Activated naive CD8-positive, alpha-beta T cell treated with anti-CD3 and anti-CD28 coated beads, Interleukin-2, amount 50 U/mL, for 24 hours (primary cell): ENCODE data around the gene BANP.
"Not testable (repeated sequence)": the region's sequence is repeated elsewhere in the genome, so short reads cannot be mapped to it uniquely, and the experiment has no call there.

ENCODE experiments used
- ATAC-seq: fragments of 150-1000 bp; cut with Tn5 transposase; one replicate; pipeline ENCODE4 v1.10.0; 2021
- DNase-seq: peaks from one replicate; pipeline ENCODE4 v3.0.0; 2021
- H3K27ac Mint-ChIP-seq: one replicate; pipeline ENCODE4 v1.8.0; 2021; ENCODE audit warnings: mild to moderate bottlenecking, mixed read lengths
- H3K27me3 Mint-ChIP-seq: one replicate; pipeline ENCODE4 v1.8.0; 2021; ENCODE audit warnings: mixed read lengths
- H3K36me3 Mint-ChIP-seq: one replicate; pipeline ENCODE4 v1.8.0; 2021; ENCODE audit warnings: low read depth, mixed read lengths
- H3K4me1 Mint-ChIP-seq: one replicate; pipeline ENCODE4 v1.8.0; 2021; ENCODE audit warnings: mixed read lengths
- H3K4me3 Mint-ChIP-seq: one replicate; pipeline ENCODE4 v1.8.0; 2021; ENCODE audit warnings: mild to moderate bottlenecking, moderate library complexity, mixed read lengths
- H3K9me3 Mint-ChIP-seq: one replicate; pipeline ENCODE4 v1.8.0; 2021; ENCODE audit warnings: mixed read lengths

The BANP gene, protein sequence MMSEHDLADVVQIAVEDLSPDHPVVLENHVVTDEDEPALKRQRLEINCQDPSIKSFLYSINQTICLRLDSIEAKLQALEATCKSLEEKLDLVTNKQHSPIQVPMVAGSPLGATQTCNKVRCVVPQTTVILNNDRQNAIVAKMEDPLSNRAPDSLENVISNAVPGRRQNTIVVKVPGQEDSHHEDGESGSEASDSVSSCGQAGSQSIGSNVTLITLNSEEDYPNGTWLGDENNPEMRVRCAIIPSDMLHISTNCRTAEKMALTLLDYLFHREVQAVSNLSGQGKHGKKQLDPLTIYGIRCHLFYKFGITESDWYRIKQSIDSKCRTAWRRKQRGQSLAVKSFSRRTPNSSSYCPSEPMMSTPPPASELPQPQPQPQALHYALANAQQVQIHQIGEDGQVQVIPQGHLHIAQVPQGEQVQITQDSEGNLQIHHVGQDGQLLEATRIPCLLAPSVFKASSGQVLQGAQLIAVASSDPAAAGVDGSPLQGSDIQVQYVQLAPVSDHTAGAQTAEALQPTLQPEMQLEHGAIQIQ

DNA sequence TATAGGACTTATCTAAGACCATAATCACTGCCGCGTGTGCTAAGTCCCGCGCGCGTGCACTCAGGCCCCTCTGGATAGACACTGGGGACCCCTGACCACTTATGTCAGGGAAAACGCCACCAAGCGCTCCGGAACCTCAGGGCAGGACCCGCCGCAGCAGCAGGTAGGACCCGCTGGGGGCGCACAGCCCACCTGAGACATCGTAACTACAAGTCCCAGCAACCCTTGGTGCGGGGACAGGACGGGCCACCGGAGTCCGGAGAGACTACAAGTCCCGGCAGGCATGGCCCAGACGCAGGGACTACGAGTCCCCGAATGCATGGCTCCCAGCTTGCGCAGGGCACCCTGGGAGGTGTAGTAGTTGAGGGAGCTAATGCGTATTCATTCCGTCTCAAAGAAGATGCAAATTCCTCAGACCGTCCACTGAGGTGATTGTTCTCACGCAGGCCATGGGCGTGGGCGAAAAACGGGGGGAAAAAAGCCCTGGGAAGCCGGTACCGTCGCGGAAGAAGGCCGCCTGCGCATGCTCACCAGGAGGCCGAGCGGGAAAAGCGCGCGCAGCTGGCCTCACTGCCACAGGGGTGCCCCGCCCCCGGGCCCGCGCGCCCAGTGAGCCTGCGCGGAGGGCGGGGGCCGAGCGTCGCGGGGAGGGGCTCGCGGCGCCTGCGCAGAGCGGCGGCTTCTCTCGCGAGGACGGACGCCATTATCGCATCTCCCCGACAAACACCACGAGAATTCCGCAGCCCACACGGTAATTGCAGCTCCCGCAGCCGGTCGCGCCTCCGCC lies at the start of gene BANP:
Gene BANP, plus strand, starts transcription at position 670 of the 787 bp plus-strand sequence. CDS start 23,682 bp downstream, outside the sequence.
- peak within 1 kb of the TSS; percentile 100 for H3K27ac Mint-ChIP-seq
- peaks cover 2% of the 10 kb centered on the region for H3K27me3 Mint-ChIP-seq
- H3K36me3 Mint-ChIP-seq: peaks cover 15% of the 10 kb centered on the region
- peak; percentile 96 for DNase-seq
- peak within 1 kb of the TSS; percentile 98 for H3K4me3 Mint-ChIP-seq
- no peaks in the 10 kb centered on the region for H3K9me3 Mint-ChIP-seq
- H3K4me1 Mint-ChIP-seq: peaks cover 58% of the 10 kb centered on the region
- ATAC-seq: peak; percentile 98

DNA sequence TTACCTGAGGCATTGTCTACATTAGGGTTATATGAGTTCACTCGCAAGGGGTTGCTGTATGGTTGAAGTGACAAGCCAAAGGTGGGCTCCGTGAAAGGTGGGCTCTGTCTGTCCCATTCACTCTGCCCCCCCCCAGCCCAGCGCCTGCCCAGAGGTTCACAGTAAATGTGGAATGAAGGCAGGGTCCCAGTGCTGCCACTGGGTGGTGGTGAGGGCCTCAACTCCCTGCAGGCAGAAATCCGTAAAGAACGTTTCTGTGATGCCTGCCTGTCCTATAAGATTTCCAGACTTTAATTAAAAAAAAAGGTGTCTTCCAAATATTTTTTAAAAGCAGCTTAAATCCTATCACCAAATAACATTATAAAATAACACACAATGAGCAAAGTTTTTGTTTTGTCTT lies 46.3 kb upstream of the BANP start:
- H3K4me1 Mint-ChIP-seq: peaks cover 33% of the 10 kb centered on the region
- H3K4me3 Mint-ChIP-seq, H3K27ac Mint-ChIP-seq, H3K9me3 Mint-ChIP-seq, H3K27me3 Mint-ChIP-seq, ATAC-seq, H3K36me3 Mint-ChIP-seq, DNase-seq: not testable (repeated sequence)

DNA sequence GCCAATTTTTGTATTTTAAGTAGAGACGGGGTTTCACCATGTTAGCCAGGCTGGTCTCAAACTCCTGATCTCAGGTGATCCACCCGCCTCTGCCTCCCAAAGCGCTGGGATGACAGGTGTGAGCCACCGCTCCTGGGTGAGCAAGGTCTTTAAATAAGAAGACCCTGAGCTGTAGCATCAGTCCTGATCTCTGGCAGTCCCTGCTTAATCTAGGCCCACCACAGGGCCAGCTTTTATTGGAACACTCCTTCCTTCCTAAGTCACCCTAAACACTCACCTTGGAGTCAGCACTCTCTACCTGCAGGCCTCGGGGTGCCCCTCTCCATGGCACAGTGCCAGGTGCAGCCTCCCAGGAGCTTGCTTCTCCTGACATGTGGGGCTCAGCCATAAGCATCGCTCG lies 45.7 kb upstream of the BANP start:
- H3K9me3 Mint-ChIP-seq, H3K27ac Mint-ChIP-seq: not testable (repeated sequence)

DNA sequence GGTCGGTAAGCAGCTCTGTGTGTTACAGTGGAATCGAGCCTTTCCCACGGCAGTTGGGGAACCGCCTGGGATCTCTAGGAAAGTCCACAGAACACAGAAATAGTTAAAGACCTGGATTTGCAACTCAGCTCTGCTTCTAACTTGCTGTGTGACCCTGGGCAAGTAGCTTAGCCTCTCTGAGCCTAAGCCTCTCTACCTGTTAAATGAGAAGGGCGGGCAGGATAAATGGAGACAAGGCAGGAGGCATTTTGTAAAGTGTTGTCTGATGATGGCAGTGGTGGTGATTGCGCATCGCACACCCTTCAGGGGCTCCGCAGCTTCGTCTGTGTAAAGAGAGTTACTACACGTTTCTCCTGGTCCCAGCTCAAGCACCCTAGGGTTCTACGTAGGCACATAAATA lies 43.1 kb upstream of the BANP start:
- not testable (repeated sequence) for ATAC-seq, H3K27ac Mint-ChIP-seq, H3K27me3 Mint-ChIP-seq, H3K4me3 Mint-ChIP-seq, H3K36me3 Mint-ChIP-seq, DNase-seq, H3K9me3 Mint-ChIP-seq
- H3K4me1 Mint-ChIP-seq: peaks cover 23% of the 10 kb centered on the region

More for the DNA sequence above, 45.7 kb upstream of the BANP start:
- ATAC-seq, H3K27me3 Mint-ChIP-seq, H3K36me3 Mint-ChIP-seq, H3K4me3 Mint-ChIP-seq, DNase-seq: not testable (repeated sequence)
- H3K4me1 Mint-ChIP-seq: peaks cover 30% of the 10 kb centered on the region

DNA sequence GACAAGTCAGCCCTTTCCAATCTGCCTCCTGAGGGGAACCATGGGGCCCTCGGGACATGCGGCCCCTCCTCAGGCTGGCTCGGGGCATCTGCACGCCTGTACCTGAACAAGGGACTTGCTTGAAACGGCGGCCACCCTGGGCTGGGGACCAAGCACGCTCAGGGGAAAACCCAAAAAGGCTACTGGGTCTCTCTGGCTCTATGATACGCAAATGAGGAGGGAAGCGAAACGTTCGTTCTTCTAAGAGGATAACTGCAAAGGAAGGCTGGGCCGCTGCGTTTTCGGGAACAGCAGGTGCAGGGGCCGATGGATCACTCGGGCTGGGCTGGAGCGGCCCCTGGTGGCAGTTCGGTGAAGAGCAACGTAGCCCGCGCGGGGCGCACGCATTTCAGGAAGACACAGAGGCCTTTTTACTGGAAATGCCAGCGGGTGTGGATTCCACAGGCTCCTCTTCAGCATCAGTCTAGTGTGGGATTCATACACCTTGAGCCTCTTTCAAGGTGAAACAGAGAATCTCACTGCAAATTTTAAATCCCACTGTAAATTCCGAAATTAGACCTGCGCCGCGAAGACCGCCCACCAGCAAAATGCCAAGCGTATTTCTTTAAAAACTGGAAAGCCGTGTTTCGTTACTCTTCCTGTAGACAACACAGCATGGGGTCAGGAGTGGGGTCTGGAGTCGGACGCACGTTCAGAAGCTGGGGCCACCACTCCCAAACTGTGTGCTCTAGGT lies 41.9 kb upstream of the BANP start:
- peak; percentile 96 for ATAC-seq
- Mint-ChIP-seq H3K4me1 (peaks cover 18% of the 10 kb centered on the region), H3K4me3 (peak overlapping the region; percentile 3), H3K27ac (peak overlapping the region; percentile 84)
- not testable (repeated sequence) for H3K36me3 Mint-ChIP-seq, H3K9me3 Mint-ChIP-seq, H3K27me3 Mint-ChIP-seq
- peak; percentile 93 for DNase-seq

DNA sequence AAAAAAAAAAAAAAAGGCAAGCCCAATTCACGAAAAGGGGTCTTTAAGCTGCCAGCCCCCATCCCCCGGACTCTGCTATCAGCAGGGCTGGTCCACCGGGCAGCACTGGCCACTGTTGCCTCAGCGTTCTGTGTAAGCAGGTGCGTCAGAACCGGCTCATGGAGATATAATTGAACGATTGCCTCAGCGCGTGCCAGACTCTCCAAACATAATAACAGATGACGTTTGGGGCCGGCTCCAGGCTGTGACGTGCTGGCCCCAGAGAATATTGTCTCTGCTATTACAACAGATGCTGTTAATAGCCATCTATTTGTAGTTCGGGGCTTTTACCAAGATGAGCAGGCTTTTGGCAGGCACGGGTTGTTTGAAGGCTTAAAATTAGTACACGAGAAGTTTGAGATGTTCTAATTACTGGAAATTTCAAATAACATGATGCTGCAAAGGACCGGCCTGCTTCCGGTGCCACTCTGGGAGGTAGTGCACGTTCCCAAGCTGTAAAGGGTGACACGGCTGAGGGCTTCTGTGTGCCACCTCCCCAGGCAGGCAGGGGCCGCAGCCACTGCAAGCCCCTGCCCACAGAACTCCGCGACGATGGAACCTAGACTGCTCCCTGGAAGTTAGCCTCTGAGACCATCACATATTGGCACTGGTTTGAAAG lies 40.0 kb upstream of the BANP start:
- H3K27me3 Mint-ChIP-seq, DNase-seq, H3K27ac Mint-ChIP-seq, H3K9me3 Mint-ChIP-seq, H3K36me3 Mint-ChIP-seq, ATAC-seq, H3K4me3 Mint-ChIP-seq: not testable (repeated sequence)
- H3K4me1 Mint-ChIP-seq: peaks cover 18% of the 10 kb centered on the region

DNA sequence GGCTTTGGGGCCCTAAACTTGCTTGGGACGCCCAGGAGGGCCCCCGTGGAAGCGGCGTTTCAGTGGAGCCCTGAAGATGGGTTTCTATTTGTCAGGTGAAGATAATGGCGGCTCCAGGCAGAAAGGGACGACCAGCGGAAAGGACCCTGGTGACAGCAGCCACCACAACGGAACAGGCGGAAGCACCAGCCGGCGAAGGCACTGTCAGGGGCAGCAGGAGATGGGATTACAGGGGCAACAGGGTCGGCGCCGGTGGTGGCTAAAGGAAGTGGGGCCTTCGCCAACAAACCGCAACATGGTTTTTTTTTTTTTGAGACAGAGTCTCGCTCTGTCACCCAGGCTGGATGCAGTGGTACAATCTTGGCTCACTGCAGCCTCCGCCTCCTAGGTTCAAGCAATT lies 38.5 kb upstream of the BANP start:
- H3K9me3 Mint-ChIP-seq, ATAC-seq, H3K4me3 Mint-ChIP-seq, H3K27me3 Mint-ChIP-seq, H3K27ac Mint-ChIP-seq, DNase-seq, H3K36me3 Mint-ChIP-seq: not testable (repeated sequence)
- peaks cover 15% of the 10 kb centered on the region for H3K4me1 Mint-ChIP-seq

DNA sequence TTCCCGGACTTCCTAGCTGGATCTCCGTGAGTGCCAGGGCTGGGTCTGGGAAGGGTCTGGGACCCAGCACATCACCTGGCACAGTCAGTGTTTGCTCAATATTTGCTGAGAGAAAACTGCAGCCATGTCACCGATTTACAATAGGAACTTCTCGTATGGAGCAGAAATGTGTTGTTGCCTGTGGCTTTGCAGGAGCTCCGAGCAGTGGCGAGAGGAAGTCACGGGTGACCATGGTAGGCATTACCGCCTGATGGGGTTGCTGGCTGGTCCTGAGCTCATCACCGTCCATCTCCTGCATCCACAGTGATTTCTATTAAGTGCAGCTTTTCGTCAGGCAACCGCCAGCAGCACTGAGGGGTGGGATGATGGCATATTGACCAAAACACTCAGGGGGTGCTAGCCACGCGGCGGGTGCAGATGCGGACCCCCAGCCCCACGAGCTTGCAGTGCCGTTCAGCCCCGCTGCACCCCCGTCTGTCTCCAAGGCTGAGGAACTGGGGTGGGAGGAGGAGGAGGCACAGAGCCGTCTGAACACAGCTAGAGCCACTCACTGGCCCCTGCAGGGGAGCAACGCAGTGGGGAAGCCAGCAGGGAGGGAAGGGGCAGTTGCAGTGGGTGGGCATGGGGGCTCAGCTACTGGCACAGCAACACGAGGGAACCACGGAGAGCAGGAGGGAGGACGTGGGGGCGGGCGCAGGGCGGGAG lies 37.1 kb upstream of the BANP start:
- not testable (repeated sequence) for H3K27ac Mint-ChIP-seq, DNase-seq, H3K9me3 Mint-ChIP-seq, H3K27me3 Mint-ChIP-seq, ATAC-seq, H3K36me3 Mint-ChIP-seq, H3K4me1 Mint-ChIP-seq, H3K4me3 Mint-ChIP-seq

DNA sequence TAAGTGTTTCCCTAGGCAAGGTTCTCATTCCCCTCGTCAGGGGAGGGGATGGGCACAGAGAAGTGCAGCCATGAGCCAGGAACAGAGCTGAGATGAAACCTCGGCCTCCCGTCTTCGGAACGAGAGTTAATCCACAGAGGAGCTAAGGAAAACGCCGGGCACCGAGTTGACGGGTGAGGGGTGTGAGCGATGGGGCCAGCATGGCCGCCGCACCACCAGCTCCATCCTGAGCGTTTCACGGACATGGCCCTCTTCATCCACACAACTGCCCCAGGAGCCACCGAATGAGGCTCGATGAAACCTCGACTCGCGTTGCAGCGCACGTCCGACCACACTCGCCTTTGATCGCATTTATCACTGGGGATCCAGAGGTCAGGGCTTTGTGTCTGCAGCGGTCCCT lies 36.4 kb upstream of the BANP start:
- DNase-seq (no peak), ATAC-seq (no peak)
- no peak overlapping the region for H3K27ac Mint-ChIP-seq
- no peaks in the 10 kb centered on the region for H3K9me3 Mint-ChIP-seq
- H3K4me3 Mint-ChIP-seq: no peak overlapping the region
- no peaks in the 10 kb centered on the region for H3K36me3 Mint-ChIP-seq
- peaks cover 5% of the 10 kb centered on the region for H3K27me3 Mint-ChIP-seq
- peaks cover 5% of the 10 kb centered on the region for H3K4me1 Mint-ChIP-seq

DNA sequence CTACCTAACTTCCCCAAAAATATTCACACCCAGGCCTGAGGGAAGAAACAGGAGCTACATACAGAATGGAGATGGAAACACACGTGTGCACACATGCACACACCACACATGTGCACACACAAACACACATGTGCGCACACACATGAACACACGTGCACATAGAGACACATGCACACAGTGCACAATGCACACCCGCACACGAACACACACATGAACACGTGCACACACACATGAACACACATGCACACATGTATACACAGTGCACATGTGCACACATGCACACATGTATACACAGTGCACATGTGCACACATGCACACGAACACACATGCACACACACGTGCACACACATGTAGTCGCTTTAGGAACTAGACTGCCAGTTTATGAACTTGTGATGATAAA lies 33.7 kb upstream of the BANP start:
- Mint-ChIP-seq H3K4me3 (no peak overlapping the region), H3K9me3 (no peaks in the 10 kb centered on the region), H3K27me3 (peaks cover 3% of the 10 kb centered on the region), H3K27ac (peak overlapping the region; percentile 1), H3K4me1 (peaks cover 5% of the 10 kb centered on the region), H3K36me3 (no peaks in the 10 kb centered on the region)
- ATAC-seq (no peak), DNase-seq (no peak)

DNA sequence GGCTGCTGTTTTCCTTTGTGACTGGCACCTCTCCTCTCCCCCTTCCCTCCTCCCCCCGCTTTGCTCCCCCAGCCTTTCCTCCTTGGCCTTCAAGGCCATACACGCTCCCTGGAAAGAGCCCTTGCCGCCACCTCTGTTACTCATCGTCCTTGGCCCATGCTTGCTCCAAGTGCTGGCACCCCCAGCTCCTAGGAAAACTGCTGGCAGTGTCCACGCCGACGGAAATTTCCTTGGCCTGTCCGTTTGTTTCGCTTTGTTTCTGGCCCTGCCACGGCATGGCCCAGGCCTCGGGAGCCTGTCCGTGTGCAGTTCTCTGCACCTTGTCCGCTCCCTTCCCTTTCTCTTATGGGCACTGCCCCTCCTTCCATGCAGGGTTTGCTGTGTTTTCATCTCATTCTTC lies 32.9 kb upstream of the BANP start:
- DNase-seq: no peak
- H3K9me3 Mint-ChIP-seq: no peaks in the 10 kb centered on the region
- no peaks in the 10 kb centered on the region for H3K36me3 Mint-ChIP-seq
- H3K4me3 Mint-ChIP-seq: no peak overlapping the region
- peaks cover 3% of the 10 kb centered on the region for H3K27me3 Mint-ChIP-seq
- ATAC-seq: no peak
- H3K27ac Mint-ChIP-seq: no peak overlapping the region
- H3K4me1 Mint-ChIP-seq: peaks cover 3% of the 10 kb centered on the region

DNA sequence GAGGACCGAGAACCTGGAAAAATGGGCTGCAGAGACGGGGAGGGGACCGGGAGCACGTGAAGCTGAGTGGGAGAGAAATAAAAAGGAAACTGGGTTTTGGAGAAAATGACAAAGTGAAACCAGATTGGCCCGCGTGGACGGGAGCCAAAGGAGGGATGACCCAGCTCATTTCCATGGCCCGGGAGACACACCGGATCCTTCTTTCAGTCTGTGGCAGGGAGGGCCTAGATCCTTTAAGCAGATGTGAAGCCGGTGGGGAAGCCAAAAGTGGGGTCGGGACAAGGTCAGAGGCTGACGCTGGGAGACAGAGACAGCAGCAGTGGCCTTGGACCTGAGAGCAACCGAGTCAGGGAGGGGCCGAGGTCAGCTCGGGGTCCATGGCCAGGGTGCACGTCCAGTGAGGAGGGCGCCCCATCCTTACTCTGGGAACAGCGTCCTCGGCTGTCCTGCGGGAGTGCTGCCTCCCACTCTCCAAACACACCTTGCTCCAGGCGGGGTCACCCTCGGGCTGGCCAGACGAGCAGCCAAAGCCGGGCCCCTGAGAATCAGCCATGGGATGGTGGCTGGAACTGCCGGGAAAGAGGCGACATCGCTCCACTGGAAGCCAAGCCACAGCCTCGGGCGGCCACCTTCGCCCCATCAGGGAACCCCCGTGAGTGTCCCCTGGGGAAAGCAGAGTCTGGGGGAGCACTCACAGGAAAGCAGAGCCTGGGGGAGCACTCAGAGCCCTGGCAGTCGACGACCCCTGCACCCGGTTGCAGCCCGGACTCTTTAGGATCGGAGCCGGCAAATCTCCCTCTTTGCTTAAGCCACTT lies 32.2 kb upstream of the BANP start:
- Mint-ChIP-seq H3K27me3 (peaks cover 4% of the 10 kb centered on the region), H3K36me3 (no peaks in the 10 kb centered on the region), H3K4me1 (peaks cover 3% of the 10 kb centered on the region), H3K4me3 (no peak overlapping the region), H3K9me3 (no peaks in the 10 kb centered on the region), H3K27ac (no peak overlapping the region)
- ATAC-seq: no peak
- DNase-seq: no peak

DNA sequence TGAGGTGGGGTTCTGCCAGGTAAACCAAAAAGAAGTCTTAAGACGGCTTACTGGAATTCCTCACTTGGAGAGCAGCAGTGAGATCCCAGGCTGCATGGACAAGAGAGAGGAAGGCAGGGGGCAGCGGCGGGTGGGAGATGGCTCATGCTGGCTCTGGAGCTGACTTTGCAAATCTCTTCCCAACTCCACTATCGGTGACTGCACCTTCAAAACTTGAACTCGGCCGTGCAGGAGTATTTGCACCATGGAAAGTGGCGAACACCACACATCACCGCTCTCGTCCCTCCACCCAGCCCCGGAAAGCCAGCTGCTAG lies 31.6 kb upstream of the BANP start:
- Mint-ChIP-seq H3K4me1 (peaks cover 6% of the 10 kb centered on the region), H3K9me3 (no peaks in the 10 kb centered on the region), H3K27ac (no peak overlapping the region), H3K36me3 (no peaks in the 10 kb centered on the region), H3K4me3 (no peak overlapping the region), H3K27me3 (peaks cover 5% of the 10 kb centered on the region)
- DNase-seq: no peak
- no peak for ATAC-seq
